Activated CD8-positive, alpha-beta T cell treated with anti-CD3 and anti-CD28 coated beads, Interleukin-2, amount 10 ng/mL, durations not matched to agents 7 days and 5 days (primary cell): ENCODE measurements around the gene TANGO2. TPM values are rescaled to one million over a fixed set of nuclear protein-coding genes. Genes with fewer than 3 reads are reported as not detected.

Experiments
- ATAC-seq: fragments of 150-1000 bp; cut with Tn5 transposase; one replicate; pipeline ENCODE4 v1.10.0; 2021; ENCODE audit warnings: moderate library complexity
- CTCF ChIA-PET: fragments of 350-600 bp; sonication (Branson Sonifier 250); formaldehyde crosslinking; loops from one replicate; lab custom pipeline; 2021; ENCODE audit warnings: antibody characterized with exemption; lab: Charles Lee
- POLR2A ChIA-PET: fragments of 350-600 bp; sonication (Branson Sonifier 250); formaldehyde crosslinking; loops from one replicate; lab custom pipeline; 2021; ENCODE audit warnings: antibody characterized with exemption; lab: Charles Lee
- DNase-seq: peaks from one replicate; pipeline ENCODE4 v3.0.0-alpha.2; 2020
- H3K27ac Mint-ChIP-seq: one replicate; pipeline ENCODE4 v1.8.0; 2021; ENCODE audit warnings: mild to moderate bottlenecking, mixed read lengths
- H3K27me3 Mint-ChIP-seq: one replicate; pipeline ENCODE4 v1.8.0; 2021; ENCODE audit warnings: low read depth, mixed read lengths
- H3K36me3 Mint-ChIP-seq: one replicate; pipeline ENCODE4 v1.8.0; 2021; ENCODE audit warnings: low read depth, mixed read lengths
- H3K4me1 Mint-ChIP-seq: one replicate; pipeline ENCODE4 v1.8.0; 2021; ENCODE audit warnings: low read depth, mixed read lengths
- H3K4me3 Mint-ChIP-seq: one replicate; pipeline ENCODE4 v1.8.0; 2021; ENCODE audit warnings: mild to moderate bottlenecking, mixed read lengths
- H3K9me3 Mint-ChIP-seq: one replicate; pipeline ENCODE4 v1.8.0; 2022; ENCODE audit warnings: mixed read lengths; ENCODE audit not compliant: insufficient read depth
- microRNA-seq: library from miRNA; unstranded; fragments of <30 nt; microRNA quantifications from one replicate; pipeline ENCODE4 v1.2.0, GENCODE V29; 2022
- total RNA-seq, 2 experiments: library from RNA; stranded (reverse); gene quantifications; one replicate each; pipeline ENCODE4 v1.2.3, GENCODE V29; 2021

TANGO2 gene
- total RNA-seq, 2 experiments from 2014 or later, result 39.1 to 43.3 TPM

- peaks cover 53% of the 10 kb centered on the region for H3K36me3 Mint-ChIP-seq
- H3K27me3 Mint-ChIP-seq, result no peaks in the 10 kb centered on the region
- H3K4me1 Mint-ChIP-seq, result peaks cover 52% of the 10 kb centered on the region
- DNase-seq (no peak), ATAC-seq (no peak)
- ChIA-PET POLR2A (interaction anchor here (0.7 kb wide), 1 partner anchor 315 kb away, joined by 3 read pairs; no protein-coding TSS in a partner anchor), CTCF (interaction anchor here (1.0 to 2.2 kb wide), 3 partner anchors 14 to 40 kb away, joined by 3 to 9 read pairs (median 6); no protein-coding TSS in a partner anchor)
- H3K27ac Mint-ChIP-seq, result peak overlapping the region; percentile 84
- no peak overlapping the region for H3K4me3 Mint-ChIP-seq
- H3K9me3 Mint-ChIP-seq, result no peaks in the 10 kb centered on the region
These were observed 92.0 kb downstream of the TANGO2 start for GRCh38 chr22:20112623-20113511.

- no peak for ATAC-seq
- H3K27ac Mint-ChIP-seq, result peak overlapping the region; percentile 75
- CTCF ChIA-PET, result no interaction called here
These were observed 92.8 kb downstream of the TANGO2 start for GRCh38 chr22:20113551-20114310.

GRCh38 chr22:20114506-20115475, 93.9 kb downstream of the TANGO2 start:
- Mint-ChIP-seq H3K4me3 (peak overlapping the region; percentile 90), H3K27me3 (no peaks in the 10 kb centered on the region), H3K36me3 (peaks cover 64% of the 10 kb centered on the region), H3K4me1 (peaks cover 66% of the 10 kb centered on the region), H3K9me3 (no peaks in the 10 kb centered on the region), H3K27ac (peak overlapping the region; percentile 80)
- ATAC-seq (no peak), DNase-seq (no peak)
- ChIA-PET CTCF (no interaction called here), POLR2A (interaction anchor here (0.6 kb wide), 1 partner anchor 13 kb away, joined by 6 read pairs; no protein-coding TSS in a partner anchor)

More at GRCh38 chr22:20113551-20114310, 92.8 kb downstream of the TANGO2 start:
- no peaks in the 10 kb centered on the region for H3K9me3 Mint-ChIP-seq
- H3K4me1 Mint-ChIP-seq, result peaks cover 55% of the 10 kb centered on the region
- no peaks in the 10 kb centered on the region for H3K27me3 Mint-ChIP-seq
- POLR2A ChIA-PET, result no interaction called here
- no peak for DNase-seq
- peaks cover 57% of the 10 kb centered on the region for H3K36me3 Mint-ChIP-seq
- no peak overlapping the region for H3K4me3 Mint-ChIP-seq

- POLR2A ChIA-PET, result interaction anchor here (0.7 to 1.1 kb wide), 3 partner anchors 13 to 95 kb away, joined by 3 read pairs; partner anchors contain the start of genes DGCR8 and TANGO2
These were observed 94.9 kb downstream of the TANGO2 start, which contains the start of gene RANBP1 for GRCh38 chr22:20115691-20116375. RANBP1 (plus strand) TSS chr22:20116104; CDS start chr22:20116185, 81 bp downstream.

DNA sequence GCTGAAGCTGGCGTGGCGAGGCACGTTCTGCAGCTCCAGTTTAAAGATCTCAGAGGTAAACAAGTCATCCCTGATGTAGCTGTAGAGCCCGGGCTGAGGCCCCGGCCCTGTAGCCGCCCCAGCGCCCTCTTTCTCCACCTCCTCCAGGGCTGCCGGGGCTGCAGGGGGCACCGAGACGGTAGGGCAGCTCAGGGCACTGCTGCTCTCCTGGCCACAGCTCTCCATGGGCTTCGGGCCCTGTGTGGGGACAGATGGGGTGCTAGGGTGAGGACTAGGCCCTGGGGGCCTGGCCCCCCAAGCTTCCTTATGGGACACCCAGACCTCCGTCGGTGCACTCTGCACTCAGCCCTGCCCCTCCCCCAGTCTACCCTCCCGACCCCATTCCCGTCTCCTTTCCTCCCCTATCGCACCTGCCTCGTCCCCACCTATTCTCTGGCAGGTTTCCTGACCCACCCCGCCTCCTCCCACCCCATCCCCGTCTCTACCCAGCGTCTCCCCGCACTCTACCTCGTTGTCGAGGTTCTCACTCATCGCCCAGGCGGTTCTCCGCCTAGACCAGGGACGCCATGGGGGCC, 95.6 kb downstream of the TANGO2 start:
- Mint-ChIP-seq H3K4me3 (peak overlapping the region; percentile 90), H3K36me3 (peaks cover 61% of the 10 kb centered on the region), H3K9me3 (no peaks in the 10 kb centered on the region), H3K4me1 (peaks cover 68% of the 10 kb centered on the region), H3K27me3 (no peaks in the 10 kb centered on the region), H3K27ac (peak overlapping the region; percentile 98)
- DNase-seq (peak; percentile 31), ATAC-seq (peak; percentile 0)
- ChIA-PET POLR2A (interaction anchor here (0.7 to 1.3 kb wide), 10 partner anchors 8 to 96 kb away, joined by 3 to 7 read pairs (median 4); partner anchors contain the start of genes DGCR8 and TANGO2), CTCF (interaction anchor here (0.9 to 4.4 kb wide), 3 partner anchors 8 to 21 kb away, joined by 3 to 28 read pairs (median 6); no protein-coding TSS in a partner anchor)

More at GRCh38 chr22:20115691-20116375, 94.9 kb downstream of the TANGO2 start, which contains the start of gene RANBP1:
- Mint-ChIP-seq H3K4me3 (peak within 1 kb of the TSS; percentile 90), H3K27ac (peak within 1 kb of the TSS; percentile 98), H3K9me3 (no peaks in the 10 kb centered on the region), H3K4me1 (peaks cover 69% of the 10 kb centered on the region), H3K36me3 (peaks cover 64% of the 10 kb centered on the region), H3K27me3 (no peaks in the 10 kb centered on the region)
- CTCF ChIA-PET, result interaction anchor here (0.9 to 4.4 kb wide), 2 partner anchors 14 to 21 kb away, joined by 3 to 28 read pairs; no protein-coding TSS in a partner anchor
- ATAC-seq, result no peak
- DNase-seq, result no peak

Small RNAs within 50 kb of the gene (microRNA-seq; reads per million reads assigned to microRNA genes)
- gene MIR185, result 2,539 reads per million, percentile 87 among the genes with 10 or more reads in this experiment
- not detected for gene MIR6816

Other genes starting within 250 kb of the TANGO2 start
- gene GNB1L, start 166.2 kb upstream of the TANGO2 start, total RNA-seq, result 10 to 100 TPM in 1 of 2 experiments, 1 to 10 TPM in 1; 9.7 to 10.3 TPM
- 10 to 100 TPM; 16.1 to 17.0 TPM for gene RTL10, start 166.2 kb upstream of the TANGO2 start, total RNA-seq
- gene COMT, start 79.3 kb upstream of the TANGO2 start, total RNA-seq, result 10 to 100 TPM; 92.8 to 97.1 TPM
- 10 to 100 TPM; 16.1 to 19.3 TPM for gene TXNRD2, start 79.3 kb upstream of the TANGO2 start, total RNA-seq
- 1 to 10 TPM in 1 of 2 experiments, under 1 TPM in 1; 0.86 to 1.4 TPM for gene ARVCF, start 4.3 kb upstream of the TANGO2 start, total RNA-seq
- gene DGCR8, start 59.1 kb downstream of the TANGO2 start, total RNA-seq, result 10 to 100 TPM; 52.3 to 55.2 TPM
- gene RANBP1, start 95.0 kb downstream of the TANGO2 start, total RNA-seq, result 100 to 1,000 TPM; 320 to 332 TPM
- gene TRMT2A, start 96.1 kb downstream of the TANGO2 start, total RNA-seq, result 100 to 1,000 TPM in 1 of 2 experiments, 10 to 100 TPM in 1; 92.1 to 102 TPM
- gene ZDHHC8, start 110.7 kb downstream of the TANGO2 start, total RNA-seq, result 10 to 100 TPM; 60.5 to 65.5 TPM
- gene CCDC188, start 129.9 kb downstream of the TANGO2 start, total RNA-seq, result not detected
- 1 to 10 TPM; 3.7 to 3.8 TPM for gene RTN4R, start 247.2 kb downstream of the TANGO2 start, total RNA-seq